ENCODE results near the gene CYBRD1. TPM values are rescaled to one million over a fixed set of nuclear protein-coding genes. Genes with fewer than 3 reads are reported as not detected.

CYBRD1 gene
- total and polyA plus RNA-seq, 2 donors (not counting 1 experiment from before 2014, with no cell fraction given) = 227 to 250 TPM

DNA sequence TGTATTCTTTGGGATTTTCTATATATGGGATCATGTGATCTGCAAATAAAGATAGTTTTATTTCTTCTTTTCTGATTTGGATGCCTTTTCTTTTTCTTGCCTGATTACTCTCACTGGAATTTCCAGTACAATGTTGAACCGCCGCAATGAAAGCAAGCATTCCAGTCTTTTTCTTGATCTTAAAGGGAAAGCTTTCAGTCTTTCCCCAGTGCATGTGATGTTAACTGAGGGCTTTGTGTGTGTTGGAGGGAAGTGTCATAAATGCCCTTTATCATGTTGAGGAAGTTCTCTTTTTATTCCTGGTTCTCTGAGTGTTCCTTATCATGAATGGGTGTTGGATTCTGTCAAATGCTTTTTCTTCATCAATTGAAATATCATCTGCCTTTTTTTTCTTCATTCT, 16.9 kb upstream of the CYBRD1 start:
- no peaks in the 10 kb centered on the region for H3K4me1 ChIP-seq (ENCODE audit: control insufficient read depth, extremely low read depth, insufficient read depth, low read length)
- no peak overlapping the region for H3K4me2 ChIP-seq (ENCODE audit: extremely low read depth, insufficient read depth, low read length)
- peak in 1 of 2 donors; percentile 65 for DNase-seq (ENCODE audit: low read depth in 2 of 2)
- no peaks in the 10 kb centered on the region for H3K36me3 ChIP-seq (ENCODE audit: control insufficient read depth, insufficient read depth, low read length)
- no peaks in the 10 kb centered on the region for H3K9me3 ChIP-seq (ENCODE audit: control insufficient read depth, insufficient read depth, low read depth, low read length)
- no peaks in the 10 kb centered on the region for H3K79me2 ChIP-seq (ENCODE audit: control insufficient read depth, insufficient read depth, low read length)
- H4K20me1 ChIP-seq (ENCODE audit: control insufficient read depth, extremely low read depth, insufficient read depth, low read length) = no peaks in the 10 kb centered on the region
- TF ChIP-seq EZH2 (IDR thresholded peaks at IDR 0.05; ENCODE audit: low read length, missing control alignments) = no peak
- TF ChIP-seq, protein P1, sequence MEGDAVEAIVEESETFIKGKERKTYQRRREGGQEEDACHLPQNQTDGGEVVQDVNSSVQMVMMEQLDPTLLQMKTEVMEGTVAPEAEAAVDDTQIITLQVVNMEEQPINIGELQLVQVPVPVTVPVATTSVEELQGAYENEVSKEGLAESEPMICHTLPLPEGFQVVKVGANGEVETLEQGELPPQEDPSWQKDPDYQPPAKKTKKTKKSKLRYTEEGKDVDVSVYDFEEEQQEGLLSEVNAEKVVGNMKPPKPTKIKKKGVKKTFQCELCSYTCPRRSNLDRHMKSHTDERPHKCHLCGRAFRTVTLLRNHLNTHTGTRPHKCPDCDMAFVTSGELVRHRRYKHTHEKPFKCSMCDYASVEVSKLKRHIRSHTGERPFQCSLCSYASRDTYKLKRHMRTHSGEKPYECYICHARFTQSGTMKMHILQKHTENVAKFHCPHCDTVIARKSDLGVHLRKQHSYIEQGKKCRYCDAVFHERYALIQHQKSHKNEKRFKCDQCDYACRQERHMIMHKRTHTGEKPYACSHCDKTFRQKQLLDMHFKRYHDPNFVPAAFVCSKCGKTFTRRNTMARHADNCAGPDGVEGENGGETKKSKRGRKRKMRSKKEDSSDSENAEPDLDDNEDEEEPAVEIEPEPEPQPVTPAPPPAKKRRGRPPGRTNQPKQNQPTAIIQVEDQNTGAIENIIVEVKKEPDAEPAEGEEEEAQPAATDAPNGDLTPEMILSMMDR (conservative IDR thresholded peaks at IDR 0.05 in 1 of 2, IDR thresholded peaks at IDR 0.05 in 1 of 2; ENCODE audit: low read depth in 1 of 2, low read length in 2 of 2) = no peak
- no peaks in the 10 kb centered on the region for H3K27me3 ChIP-seq (ENCODE audit: control insufficient read depth, insufficient read depth, low read length)
- H3K9ac ChIP-seq (ENCODE audit: insufficient read depth, low read length) = no peak overlapping the region
- H2AFZ ChIP-seq (ENCODE audit: low read length) = no peak overlapping the region
- no peak overlapping the region for H3K4me3 ChIP-seq (replicated peaks in 1 of 4; ENCODE audit: control extremely low read depth in 1 of 4, insufficient read depth in 1 of 4, low read depth in 3 of 4, low read length in 4 of 4)
- H3K27ac ChIP-seq (ENCODE audit: insufficient read depth, low read length) = no peak overlapping the region

- Histone ChIP-seq H3K4me3 (replicated peaks in 1 of 4; ENCODE audit: control extremely low read depth in 1 of 4, insufficient read depth in 1 of 4, low read depth in 3 of 4, low read length in 4 of 4) (no peak overlapping the region), H4K20me1 (ENCODE audit: control insufficient read depth, extremely low read depth, insufficient read depth, low read length) (no peaks in the 10 kb centered on the region), H3K4me1 (ENCODE audit: control insufficient read depth, extremely low read depth, insufficient read depth, low read length) (no peaks in the 10 kb centered on the region), H3K27ac (ENCODE audit: insufficient read depth, low read length) (no peak overlapping the region), H3K36me3 (ENCODE audit: control insufficient read depth, insufficient read depth, low read length) (no peaks in the 10 kb centered on the region), H3K79me2 (ENCODE audit: control insufficient read depth, insufficient read depth, low read length) (no peaks in the 10 kb centered on the region), H3K9me3 (ENCODE audit: control insufficient read depth, insufficient read depth, low read depth, low read length) (no peaks in the 10 kb centered on the region), H3K9ac (ENCODE audit: insufficient read depth, low read length) (no peak overlapping the region), H3K4me2 (ENCODE audit: extremely low read depth, insufficient read depth, low read length) (peak overlapping the region; percentile 59), H3K27me3 (ENCODE audit: control insufficient read depth, insufficient read depth, low read length) (no peaks in the 10 kb centered on the region), H2AFZ (ENCODE audit: low read length) (peak overlapping the region; percentile 65)
- DNase-seq (ENCODE audit: low read depth in 2 of 2) = no peak
- TF ChIP-seq, protein P1 (conservative IDR thresholded peaks at IDR 0.05 in 1 of 2, IDR thresholded peaks at IDR 0.05 in 1 of 2; ENCODE audit: low read depth in 1 of 2, low read length in 2 of 2) = no peak
- no peak for TF ChIP-seq EZH2 (IDR thresholded peaks at IDR 0.05; ENCODE audit: low read length, missing control alignments)
Observed at GRCh38 chr2:171509945-171510731, 12.1 kb upstream of the CYBRD1 start.

DNA sequence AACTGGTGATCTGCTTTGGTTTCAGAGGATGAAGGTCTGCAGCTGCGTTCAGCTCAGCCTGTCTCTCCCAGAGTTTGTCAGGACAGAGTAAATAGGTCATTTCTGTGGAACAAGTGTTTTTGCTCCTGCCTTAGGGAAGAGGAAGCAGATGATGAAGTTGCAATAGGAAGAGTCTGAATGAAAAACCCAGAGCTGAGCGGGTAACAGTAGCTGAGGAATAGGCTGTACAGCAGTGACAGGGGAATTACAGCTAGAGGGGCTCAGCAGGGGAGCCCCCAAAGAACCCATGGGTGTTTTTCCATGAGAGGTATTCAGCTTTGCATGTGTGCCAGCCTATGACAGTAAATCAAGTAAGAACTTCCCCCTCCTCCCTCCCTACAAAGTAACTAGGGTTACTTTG, 10.3 kb upstream of the CYBRD1 start:
- no peaks in the 10 kb centered on the region for H4K20me1 ChIP-seq (ENCODE audit: control insufficient read depth, extremely low read depth, insufficient read depth, low read length)
- no peaks in the 10 kb centered on the region for H3K36me3 ChIP-seq (ENCODE audit: control insufficient read depth, insufficient read depth, low read length)
- no peaks in the 10 kb centered on the region for H3K79me2 ChIP-seq (ENCODE audit: control insufficient read depth, insufficient read depth, low read length)
- H3K9ac ChIP-seq (ENCODE audit: insufficient read depth, low read length) = no peak overlapping the region
- H3K27me3 ChIP-seq (ENCODE audit: control insufficient read depth, insufficient read depth, low read length) = no peaks in the 10 kb centered on the region
- no peak overlapping the region for H3K27ac ChIP-seq (ENCODE audit: insufficient read depth, low read length)
- no peaks in the 10 kb centered on the region for H3K4me1 ChIP-seq (ENCODE audit: control insufficient read depth, extremely low read depth, insufficient read depth, low read length)
- no peak for DNase-seq (ENCODE audit: low read depth in 2 of 2)
- H2AFZ ChIP-seq (ENCODE audit: low read length) = no peak overlapping the region
- TF ChIP-seq EZH2 (IDR thresholded peaks at IDR 0.05; ENCODE audit: low read length, missing control alignments) = no peak
- TF ChIP-seq, protein P1 (conservative IDR thresholded peaks at IDR 0.05 in 1 of 2, IDR thresholded peaks at IDR 0.05 in 1 of 2; ENCODE audit: low read depth in 1 of 2, low read length in 2 of 2) = no peak
- H3K9me3 ChIP-seq (ENCODE audit: control insufficient read depth, insufficient read depth, low read depth, low read length) = no peaks in the 10 kb centered on the region
- no peak overlapping the region for H3K4me3 ChIP-seq (replicated peaks in 1 of 4; ENCODE audit: control extremely low read depth in 1 of 4, insufficient read depth in 1 of 4, low read depth in 3 of 4, low read length in 4 of 4)
- no peak overlapping the region for H3K4me2 ChIP-seq (ENCODE audit: extremely low read depth, insufficient read depth, low read length)
